Activated CD8-positive, alpha-beta memory T cell treated with anti-CD3 and anti-CD28 coated beads for 4 hours (primary cell): ENCODE measurements around the gene DNAJB11.
"Not testable (repeated sequence)": the region's sequence is repeated elsewhere in the genome, so short reads cannot be mapped to it uniquely, and the experiment has no call there.

Experiments used
- DNase-seq, 2 donors: peaks; one replicate each; pipeline ENCODE4 v3.0.0-alpha.2; 2020; ENCODE audit warnings: low read depth in 2 of 2

DNAJB11 gene

DNA sequence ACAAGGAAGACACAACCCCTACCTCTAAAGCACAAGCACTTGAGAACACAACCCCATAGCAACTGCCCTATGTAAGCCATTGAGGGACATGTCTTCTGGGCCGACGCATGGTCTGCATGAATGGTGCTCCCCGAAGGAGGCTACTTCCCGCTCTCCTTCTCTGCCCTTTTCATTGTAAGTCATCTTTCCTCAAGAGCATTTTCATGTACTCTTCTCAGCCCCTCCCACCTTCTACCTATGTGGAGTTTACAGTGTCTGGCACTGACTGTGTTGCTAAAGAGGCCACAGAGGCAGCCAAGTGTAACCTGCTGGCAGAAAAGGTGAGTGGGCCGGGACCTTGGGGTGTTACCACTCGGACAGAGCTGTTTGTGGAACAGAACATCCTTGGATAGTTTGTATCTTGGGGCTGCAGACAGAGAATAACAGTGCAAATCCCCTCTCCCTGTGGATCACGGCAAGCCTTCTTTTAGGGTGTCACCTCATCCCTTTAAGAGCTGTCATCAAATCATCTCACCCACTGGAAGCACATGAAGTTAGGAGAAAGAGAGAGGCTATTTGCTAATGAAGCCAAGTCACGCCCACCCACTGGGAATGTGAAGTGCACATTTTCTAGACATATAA lies 47.9 kb downstream of the DNAJB11 start:
- no peak for DNase-seq

DNA sequence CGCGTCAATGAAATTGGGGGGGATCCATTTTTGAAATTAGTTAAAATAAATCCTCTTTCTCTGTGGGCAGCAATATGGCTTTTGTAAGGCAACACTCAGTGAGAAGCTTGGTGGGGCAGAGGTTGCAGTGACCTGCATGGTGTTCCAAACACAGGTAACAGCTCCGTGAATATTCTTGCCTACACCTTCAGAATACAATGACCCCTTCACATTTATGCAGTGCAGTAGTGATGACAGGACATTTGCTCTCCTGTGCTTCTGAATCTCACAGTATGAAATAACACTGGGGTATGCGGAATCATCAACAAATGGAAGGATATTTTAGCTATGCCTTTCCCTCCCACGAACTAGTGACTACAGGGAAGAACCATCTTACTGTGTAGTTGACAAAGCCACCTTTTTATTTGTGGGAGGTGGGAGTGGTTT lies 49.3 kb downstream of the DNAJB11 start:
- no peak for DNase-seq

DNA sequence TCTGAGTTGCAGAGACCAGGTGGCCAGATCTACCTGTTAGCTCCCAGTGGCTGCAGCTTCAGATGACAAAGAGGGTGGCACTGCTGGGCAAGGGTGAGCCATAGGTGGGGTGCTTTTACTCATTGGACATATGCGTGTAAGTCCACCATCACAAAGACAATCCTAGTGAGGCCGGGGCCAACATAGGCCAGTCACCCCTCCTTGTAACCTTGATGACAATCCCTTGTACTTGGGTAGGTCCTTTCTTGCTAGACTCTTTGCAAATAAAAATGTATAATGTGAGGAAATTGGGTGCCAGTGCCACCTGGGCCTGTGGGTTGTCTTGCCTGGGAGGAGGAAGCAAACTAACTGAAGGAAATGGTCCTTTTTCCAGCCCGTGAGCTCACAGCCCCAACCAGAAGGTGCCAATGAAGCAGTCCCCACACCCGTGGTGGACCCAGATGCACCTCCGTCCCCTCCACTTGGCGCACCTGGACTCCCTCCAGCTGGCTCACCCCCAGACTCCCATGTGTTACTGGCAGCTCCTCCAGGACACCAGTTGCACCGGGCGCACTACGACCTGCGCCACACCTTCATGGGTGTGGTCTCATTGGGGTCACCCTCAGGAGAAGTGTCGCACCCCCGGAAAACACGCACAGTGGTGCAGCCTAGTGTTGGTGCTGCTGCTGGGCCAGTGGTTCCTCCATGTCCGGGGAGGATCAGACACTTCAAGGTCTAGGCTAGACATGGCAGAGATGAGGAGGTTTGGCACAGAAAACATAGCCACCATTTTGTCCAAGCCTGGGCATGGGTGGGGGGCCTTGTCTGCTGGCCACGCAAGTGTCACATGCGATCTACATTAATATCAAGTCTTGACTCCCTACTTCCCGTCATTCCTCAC lies 49.9 kb downstream of the DNAJB11 start:
- DNase-seq: no peak

DNA sequence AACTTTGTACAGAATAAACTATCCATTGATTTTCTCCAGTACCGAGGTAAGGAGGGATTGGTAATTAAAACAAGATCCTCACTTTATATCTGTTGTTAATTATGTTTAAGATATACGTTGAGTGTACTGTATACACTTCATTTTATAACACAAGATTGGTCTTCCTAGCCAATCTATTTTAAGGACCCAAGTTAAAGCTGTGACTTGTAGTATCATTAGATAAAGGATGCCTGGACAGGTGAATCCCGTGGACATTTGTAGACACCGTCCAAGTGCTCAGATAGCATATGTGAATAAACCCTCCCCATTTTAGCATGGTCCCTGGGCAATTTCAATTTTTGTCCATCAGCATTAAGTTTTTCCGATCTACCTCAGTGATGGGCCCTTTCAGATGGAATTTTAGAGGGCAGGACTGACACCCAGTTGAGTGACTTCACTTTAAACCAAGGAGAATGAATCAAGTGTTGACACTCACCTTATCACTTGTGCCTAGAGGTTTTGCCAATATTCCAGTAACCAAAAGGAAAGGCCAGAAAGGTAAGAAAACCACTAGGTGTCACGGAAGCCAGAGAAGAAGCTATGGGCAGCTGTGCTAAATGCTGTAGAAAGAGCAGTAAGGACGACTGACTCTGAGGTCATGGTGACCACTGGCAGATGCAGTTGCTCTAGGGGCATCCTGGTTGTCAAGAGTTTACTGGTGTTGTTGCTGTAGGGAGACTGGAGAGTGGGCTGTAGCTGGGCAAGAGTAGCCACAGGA lies 51.6 kb downstream of the DNAJB11 start:
- no peak for DNase-seq

DNA sequence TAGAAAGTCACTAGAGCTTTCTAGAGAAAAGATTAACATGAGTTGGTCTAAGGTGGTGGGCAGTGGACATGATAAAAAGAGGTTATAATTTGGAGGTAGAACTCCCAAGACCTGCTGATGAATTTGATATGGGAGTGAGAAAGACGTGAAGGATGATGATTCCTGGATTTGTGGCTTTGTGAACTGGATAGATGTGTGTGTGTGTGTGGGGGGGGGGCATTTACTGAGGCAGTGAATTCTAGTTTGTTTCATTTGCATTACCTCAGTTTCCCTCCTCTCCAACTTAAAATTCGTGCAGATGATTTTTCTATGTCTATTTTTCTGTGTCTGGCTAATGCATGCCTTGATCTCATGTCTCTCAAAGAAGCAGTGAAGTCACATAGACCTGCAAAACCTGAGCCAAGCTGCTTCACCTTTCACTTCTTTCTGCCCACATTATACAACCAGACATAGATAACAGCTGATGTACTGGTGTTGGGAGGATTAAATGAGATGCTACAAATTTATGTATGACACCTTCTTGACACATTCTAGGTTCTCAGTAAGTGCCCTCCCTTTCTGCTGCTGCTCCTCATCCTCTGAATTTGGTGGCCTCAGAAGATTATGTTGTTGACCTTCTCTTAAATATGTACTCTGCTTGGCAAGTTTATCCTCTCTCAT lies 52.3 kb downstream of the DNAJB11 start:
- no peak for DNase-seq

DNA sequence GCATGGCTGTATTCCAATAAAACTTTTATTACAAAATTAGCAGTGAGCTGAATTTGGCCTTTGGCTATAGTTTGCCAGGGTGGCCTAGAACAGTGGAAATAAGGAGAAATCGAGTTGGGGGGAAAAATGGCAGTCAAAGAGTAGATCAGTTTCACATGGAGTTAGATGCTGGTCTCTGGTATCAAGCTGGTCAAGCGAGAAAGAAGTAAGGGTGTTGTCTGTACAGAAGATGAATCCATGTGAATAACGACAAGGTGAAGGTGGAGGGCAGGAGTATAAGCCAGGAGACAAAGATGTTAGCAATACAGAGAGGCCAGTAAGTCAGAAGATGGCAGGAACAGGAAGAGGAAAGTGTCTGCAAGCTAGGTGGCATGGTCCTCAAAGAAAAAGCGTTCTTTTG lies 54.1 kb downstream of the DNAJB11 start:
- no peak for DNase-seq

DNA sequence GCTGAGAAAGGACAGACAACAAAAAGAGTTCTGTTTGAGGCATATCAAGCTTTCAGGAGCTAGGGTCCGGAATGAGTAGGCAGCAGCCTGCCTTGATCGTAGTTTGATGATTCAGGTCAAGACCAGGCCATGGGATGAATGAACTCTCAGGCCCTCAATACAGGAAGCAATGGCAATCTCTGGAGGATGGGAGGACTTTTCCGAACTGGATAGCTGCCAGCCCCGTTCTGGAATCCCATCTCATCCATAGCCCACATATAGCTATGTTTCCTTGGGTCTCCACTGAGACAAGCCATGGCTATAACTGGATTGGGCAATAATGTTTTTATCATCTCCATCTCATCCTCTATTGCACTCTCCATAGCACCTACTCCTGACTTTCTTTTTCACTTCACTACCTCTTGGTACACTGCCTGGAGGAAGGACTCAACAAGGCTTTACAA lies 55.1 kb downstream of the DNAJB11 start:
- no peak for DNase-seq

DNA sequence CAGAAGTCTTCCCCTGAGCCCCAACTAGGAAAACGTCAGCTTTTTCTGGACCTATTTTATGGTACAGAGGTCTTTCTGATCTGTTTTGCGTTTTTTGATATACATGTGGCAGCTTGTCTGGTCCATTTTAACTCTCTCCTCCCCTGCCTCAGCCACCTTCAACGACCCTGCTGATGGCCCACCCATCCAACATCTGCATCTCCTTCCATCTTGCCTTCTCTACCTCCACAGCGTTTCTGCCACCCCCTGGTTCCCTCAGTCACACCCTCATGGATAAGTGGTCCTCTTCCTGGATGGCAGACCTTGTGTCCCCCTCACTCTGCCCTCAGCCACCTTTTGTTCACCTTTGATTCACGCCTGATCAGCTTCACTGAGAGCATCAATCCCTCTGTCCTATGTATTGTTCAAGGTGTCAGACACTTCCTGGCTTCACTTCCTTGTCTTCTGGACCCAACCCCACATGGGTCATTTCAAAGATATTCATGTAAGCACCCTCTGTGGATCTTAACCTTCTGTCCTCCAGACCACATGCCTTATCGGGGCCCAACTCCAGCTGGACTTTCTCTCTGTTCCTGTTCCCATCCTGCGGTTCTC lies 55.8 kb downstream of the DNAJB11 start:
- DNase-seq: no peak

DNA sequence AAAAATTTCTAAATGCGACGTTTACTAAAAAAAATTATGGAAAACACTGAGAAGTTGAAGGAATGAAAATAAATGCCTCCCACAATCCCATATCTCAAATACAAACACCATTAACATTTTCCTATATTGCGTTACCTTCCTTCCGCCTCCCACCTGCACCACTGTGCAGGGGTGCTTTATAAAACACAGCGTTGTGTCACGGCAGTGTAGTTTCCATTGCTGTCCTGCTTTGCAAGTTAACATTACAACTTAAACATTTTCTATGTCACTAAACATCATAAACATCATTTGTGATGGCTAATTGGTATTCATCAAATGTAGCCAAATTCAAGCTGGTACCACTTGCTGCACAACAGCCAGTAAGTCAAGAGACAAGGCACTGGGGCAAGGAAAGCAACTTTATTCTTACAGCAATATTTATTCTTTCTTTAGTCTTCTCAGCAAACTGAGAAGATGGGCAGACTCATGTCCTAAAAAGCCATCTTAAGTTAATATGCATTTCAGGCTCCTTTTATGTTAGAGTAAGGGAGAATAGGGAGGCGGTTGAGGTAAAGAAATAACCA lies 57.4 kb downstream of the DNAJB11 start:
- no peak for DNase-seq

DNA sequence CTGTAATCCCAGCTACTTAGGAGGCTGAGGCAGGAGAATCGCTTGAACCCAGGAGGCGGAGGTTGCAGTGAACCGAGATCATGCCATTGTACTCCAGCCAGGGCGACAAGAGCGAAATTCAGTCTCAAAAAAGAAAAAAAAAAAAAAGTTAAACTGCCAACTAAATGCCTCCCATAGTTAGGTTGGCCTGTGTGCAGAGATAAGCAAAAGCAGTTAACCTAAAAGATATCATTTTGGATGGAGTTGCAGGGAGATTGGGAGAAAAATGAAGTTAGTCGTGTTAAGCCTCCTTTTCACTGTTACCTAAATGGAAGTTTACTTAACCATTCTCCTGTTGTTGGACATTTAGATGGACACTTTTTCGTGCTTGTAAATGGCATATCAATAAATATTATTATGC lies 58.2 kb downstream of the DNAJB11 start:
- DNase-seq: no peak

DNA sequence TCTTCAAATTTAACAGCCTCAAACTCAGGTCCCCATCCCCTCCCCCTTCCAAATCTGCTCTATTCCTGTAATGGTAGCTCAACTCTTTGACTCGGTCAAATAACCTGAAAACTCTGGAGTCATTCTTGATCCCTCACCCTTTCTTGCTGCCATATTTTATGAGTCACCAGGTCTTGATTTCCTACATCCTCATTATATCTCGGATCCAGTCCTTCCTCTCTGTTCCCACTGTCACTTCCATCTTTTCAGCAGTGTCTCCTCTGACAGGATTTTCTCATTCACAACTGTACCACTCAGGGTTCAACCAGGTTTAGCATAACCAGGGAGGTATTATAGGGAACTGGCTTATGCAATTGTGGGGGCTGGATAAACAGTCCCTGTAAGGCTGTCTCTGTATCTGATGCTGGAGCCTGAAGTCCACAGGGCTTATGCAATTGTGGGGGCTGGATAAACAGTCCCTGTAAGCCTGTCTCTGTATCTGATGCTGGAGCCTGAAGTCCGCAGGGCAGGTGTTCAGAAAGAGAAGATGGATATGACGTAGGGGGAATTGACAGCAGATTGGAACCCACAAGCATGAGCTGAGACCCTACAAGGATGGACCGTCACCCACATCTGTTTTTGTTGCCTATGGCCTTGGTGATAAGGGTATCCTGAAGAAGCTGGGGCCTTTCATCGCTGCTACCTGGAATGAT lies 60.6 kb downstream of the DNAJB11 start:
- DNase-seq: no peak

DNA sequence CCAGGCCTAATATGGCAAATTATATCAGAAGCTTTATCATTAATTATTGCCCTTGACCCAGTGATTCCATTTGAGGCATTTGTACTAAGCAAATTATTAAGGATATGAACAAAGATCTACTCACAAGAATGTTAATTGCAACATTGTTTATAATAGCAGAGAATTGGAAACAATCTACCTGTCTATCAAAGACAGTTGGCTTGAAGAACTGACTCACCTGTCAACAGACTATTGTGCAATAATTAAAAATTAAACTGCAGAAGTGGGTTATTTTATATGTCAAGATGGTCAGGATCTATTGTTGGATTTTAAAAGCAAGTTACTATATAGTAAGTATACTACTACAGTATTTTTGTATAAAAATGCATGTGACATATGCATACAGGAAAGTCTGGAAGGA lies 63.0 kb downstream of the DNAJB11 start:
- DNase-seq: no peak

DNA sequence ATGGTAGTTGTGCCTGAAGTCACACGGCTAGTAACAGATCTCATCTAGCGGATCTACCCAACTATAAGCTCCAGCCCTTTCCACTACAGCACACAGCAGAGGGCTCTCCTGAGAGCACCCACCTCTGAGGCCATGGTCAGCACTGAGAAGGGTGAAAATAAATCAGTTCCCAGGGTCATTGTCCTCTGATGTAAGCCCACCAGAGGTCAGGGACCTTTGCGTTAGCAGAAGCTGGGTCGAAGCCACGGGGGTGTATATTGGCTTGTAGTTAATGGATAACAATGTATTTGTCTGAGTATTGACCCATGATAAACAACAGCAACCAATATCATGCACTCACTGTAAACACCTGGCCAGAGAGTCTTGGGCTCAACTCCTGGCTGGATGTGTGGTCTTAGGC lies 63.7 kb downstream of the DNAJB11 start:
- not testable (repeated sequence) for DNase-seq
